Stimulated activated effector memory CD8-positive, alpha-beta T cell treated with anti-CD3 and anti-CD28 coated beads, Interleukin-12 subunit alpha, Interleukin-12 subunit beta, amount 100 ng/mL, for 72 hours (primary cell): Measurements from ENCODE around the gene CRHR2.

ENCODE experiments used
- ATAC-seq: fragments of 150-1000 bp; cut with Tn5 transposase; 2 replicates; pipeline ENCODE4 v1.10.0; 2021
- DNase-seq, 2 donors: peaks; one replicate each; pipeline ENCODE4 v3.0.0; 2021 to 2022; ENCODE audit warnings: low spot score in 2 of 2
- H3K27ac Mint-ChIP-seq: one replicate; pipeline ENCODE4 v1.8.0; 2022; ENCODE audit warnings: mild to moderate bottlenecking, mixed read lengths
- H3K36me3 Mint-ChIP-seq: one replicate; pipeline ENCODE4 v1.8.0; 2022; ENCODE audit warnings: mild to moderate bottlenecking, mixed read lengths
- H3K4me1 Mint-ChIP-seq: one replicate; pipeline ENCODE4 v1.8.0; 2022; ENCODE audit warnings: mixed read lengths
- H3K4me3 Mint-ChIP-seq: one replicate; pipeline ENCODE4 v1.8.0; 2022; ENCODE audit warnings: mild to moderate bottlenecking, mixed read lengths
- H3K9me3 Mint-ChIP-seq: one replicate; pipeline ENCODE4 v1.8.0; 2022; ENCODE audit warnings: mixed read lengths

The CRHR2 gene

GRCh38 chr7:30605832-30606231, 76.4 kb downstream of the CRHR2 start:
- peaks cover 100% of the 10 kb centered on the region for H3K36me3 Mint-ChIP-seq
- H3K27ac Mint-ChIP-seq, result peak overlapping the region; percentile 55
- ATAC-seq (no peak), DNase-seq (no peak)
- H3K9me3 Mint-ChIP-seq, result no peaks in the 10 kb centered on the region
- H3K4me1 Mint-ChIP-seq, result peaks cover 45% of the 10 kb centered on the region
- no peak overlapping the region for H3K4me3 Mint-ChIP-seq

DNA sequence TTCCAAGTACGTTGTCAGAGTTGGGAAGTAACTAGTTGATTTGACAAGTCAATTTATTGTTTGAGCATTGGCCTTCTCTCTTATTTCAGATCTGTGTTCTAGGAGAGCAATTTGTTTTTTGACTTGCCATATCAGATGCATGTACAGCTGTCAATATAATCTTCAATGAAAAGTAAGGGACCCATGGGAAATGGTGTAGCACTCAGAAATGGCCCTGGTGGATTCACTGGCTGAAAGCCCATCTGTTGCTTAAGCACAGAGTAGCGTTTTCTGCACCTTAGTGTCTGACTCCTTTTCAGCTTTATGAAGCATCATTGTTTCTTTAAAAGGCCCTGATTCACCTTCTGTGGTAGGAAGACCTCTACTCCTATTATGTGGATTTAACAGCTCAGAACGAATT, 77.4 kb downstream of the CRHR2 start:
- no peak overlapping the region for H3K4me3 Mint-ChIP-seq
- ATAC-seq (no peak), DNase-seq (no peak)
- peaks cover 40% of the 10 kb centered on the region for H3K4me1 Mint-ChIP-seq
- H3K27ac Mint-ChIP-seq, result peak overlapping the region; percentile 55
- peaks cover 100% of the 10 kb centered on the region for H3K36me3 Mint-ChIP-seq
- H3K9me3 Mint-ChIP-seq, result no peaks in the 10 kb centered on the region
